Thoracic aorta (tissue), 2 donors: ENCODE results near the gene CCDC73. TPM values are rescaled to one million over a fixed set of nuclear protein-coding genes. Genes with fewer than 3 reads are reported as not detected.
"Not testable (repeated sequence)": the region's sequence is repeated elsewhere in the genome, so short reads cannot be mapped to it uniquely, and the experiment has no call there.

Experiments
- ATAC-seq: fragments of 150-250 bp; one replicate; pipeline ENCODE4 v1.8.0; 2017; ENCODE audit warnings: low read depth; ENCODE audit not compliant: insufficient number of reproducible peaks, low FRiP score
- DNase-seq: peaks from one replicate; pipeline ENCODE4 v3.0.0-alpha.2; 2020; ENCODE audit warnings: low spot score
- H3K27ac ChIP-seq, 2 donors: fragments of 200-600 bp; sonication (generic); 1 replicate in 1 of 2; 2 replicates in 1 of 2; pipeline ENCODE4 v1.5.1; 2016; ENCODE audit warnings: mild to moderate bottlenecking in 2 of 2, moderate library complexity in 2 of 2
- H3K27me3 ChIP-seq: fragments of 200-600 bp; sonication (generic); replicated peaks from 2 replicates; pipeline ENCODE4 v1.6.0; 2016; ENCODE audit warnings: mild to moderate bottlenecking; ENCODE audit not compliant: insufficient read depth
- H3K36me3 ChIP-seq: fragments of 200-600 bp; sonication (generic); one replicate; pipeline ENCODE4 v1.5.1; 2016
- H3K4me1 ChIP-seq, 2 donors: fragments of 200-600 bp; sonication (generic); 1 replicate in 1 of 2; 2 replicates in 1 of 2; pipeline versions ENCODE4 v1.5.1 to v1.6.0; 2016; ENCODE audit warnings: low read depth in 2 of 2, mild to moderate bottlenecking in 1 of 2; ENCODE audit not compliant: control insufficient read depth in 1 of 2
- H3K4me3 ChIP-seq: fragments of 200-600 bp; sonication (generic); 2 replicates; pipeline ENCODE4 v1.5.1; 2016; ENCODE audit warnings: mild to moderate bottlenecking
- H3K9me3 ChIP-seq: fragments of 200-600 bp; sonication (generic); 2 replicates; pipeline ENCODE4 v1.5.1; 2016
- total RNA-seq, 2 donors: library from RNA; depleted of rRNA; stranded (reverse); fragments of >200 nt; gene quantifications; one replicate each; pipeline versions ENCODE4 v1.1.0 to v1.2.3, GENCODE V29; 2016
- TF ChIP-seq, protein P1 (sequence below): fragments of 200-600 bp; sonication (generic); IDR thresholded peaks from one replicate; pipeline ENCODE4 v1.5.1; 2019; ENCODE audit warnings: antibody characterized with exemption

Gene CCDC73
- total RNA-seq, 2 donors from 2014 or later, result 0.28 TPM; not detected in 1

DNA sequence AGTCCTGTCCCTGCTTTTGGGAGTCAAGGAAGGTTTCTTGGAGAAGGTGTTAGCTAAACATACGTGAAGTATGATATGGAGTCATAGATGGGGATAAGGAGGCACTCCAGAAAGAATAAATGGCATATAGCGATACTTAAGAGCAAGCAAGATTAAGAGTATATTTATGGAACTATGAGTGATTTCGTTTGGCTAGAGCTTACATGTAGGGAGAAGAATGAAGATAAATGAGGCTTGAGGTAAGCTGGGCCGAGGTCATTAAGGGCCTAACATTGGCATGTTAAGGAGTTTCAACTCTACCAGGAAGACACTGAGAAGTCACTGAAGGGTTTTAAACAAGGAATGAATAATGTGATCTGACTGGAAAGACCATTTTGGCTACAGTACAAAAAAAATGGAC lies 177.6 kb downstream of the CCDC73 start:
- Histone ChIP-seq H3K36me3 (no peaks in the 10 kb centered on the region), H3K9me3 (peaks cover 4% of the 10 kb centered on the region), H3K27ac (no peak overlapping the region), H3K4me3 (no peak overlapping the region), H3K27me3 (no peaks in the 10 kb centered on the region), H3K4me1 (no peaks in the 10 kb centered on the region)
- TF ChIP-seq, protein P1, sequence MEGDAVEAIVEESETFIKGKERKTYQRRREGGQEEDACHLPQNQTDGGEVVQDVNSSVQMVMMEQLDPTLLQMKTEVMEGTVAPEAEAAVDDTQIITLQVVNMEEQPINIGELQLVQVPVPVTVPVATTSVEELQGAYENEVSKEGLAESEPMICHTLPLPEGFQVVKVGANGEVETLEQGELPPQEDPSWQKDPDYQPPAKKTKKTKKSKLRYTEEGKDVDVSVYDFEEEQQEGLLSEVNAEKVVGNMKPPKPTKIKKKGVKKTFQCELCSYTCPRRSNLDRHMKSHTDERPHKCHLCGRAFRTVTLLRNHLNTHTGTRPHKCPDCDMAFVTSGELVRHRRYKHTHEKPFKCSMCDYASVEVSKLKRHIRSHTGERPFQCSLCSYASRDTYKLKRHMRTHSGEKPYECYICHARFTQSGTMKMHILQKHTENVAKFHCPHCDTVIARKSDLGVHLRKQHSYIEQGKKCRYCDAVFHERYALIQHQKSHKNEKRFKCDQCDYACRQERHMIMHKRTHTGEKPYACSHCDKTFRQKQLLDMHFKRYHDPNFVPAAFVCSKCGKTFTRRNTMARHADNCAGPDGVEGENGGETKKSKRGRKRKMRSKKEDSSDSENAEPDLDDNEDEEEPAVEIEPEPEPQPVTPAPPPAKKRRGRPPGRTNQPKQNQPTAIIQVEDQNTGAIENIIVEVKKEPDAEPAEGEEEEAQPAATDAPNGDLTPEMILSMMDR, result no peak
- DNase-seq (no peak), ATAC-seq (no peak)

DNA sequence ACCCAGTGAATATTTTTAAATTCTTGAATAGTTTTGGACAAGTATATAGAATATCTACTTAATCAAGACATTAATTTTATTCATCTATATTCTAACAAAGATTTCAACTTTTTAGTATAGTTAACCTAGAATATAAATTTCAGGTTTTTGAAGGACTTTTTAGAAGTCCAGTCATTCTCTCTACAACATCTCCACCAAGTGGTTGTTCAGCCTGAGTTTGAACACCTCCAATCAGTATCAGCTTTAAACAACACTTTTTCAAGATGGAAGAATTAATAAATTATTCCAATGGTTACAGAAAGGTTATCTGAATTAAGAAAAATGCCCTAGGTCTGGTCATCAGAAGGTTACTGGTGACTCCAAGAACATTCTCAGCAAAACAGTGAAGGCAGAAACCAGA lies 179.0 kb downstream of the CCDC73 start:
- Histone ChIP-seq H3K9me3 (no peaks in the 10 kb centered on the region), H3K36me3 (no peaks in the 10 kb centered on the region), H3K4me1 (no peaks in the 10 kb centered on the region), H3K4me3 (no peak overlapping the region), H3K27me3 (no peaks in the 10 kb centered on the region), H3K27ac (no peak overlapping the region)
- ATAC-seq, result no peak
- no peak for DNase-seq
- TF ChIP-seq, protein P1, result no peak

DNA sequence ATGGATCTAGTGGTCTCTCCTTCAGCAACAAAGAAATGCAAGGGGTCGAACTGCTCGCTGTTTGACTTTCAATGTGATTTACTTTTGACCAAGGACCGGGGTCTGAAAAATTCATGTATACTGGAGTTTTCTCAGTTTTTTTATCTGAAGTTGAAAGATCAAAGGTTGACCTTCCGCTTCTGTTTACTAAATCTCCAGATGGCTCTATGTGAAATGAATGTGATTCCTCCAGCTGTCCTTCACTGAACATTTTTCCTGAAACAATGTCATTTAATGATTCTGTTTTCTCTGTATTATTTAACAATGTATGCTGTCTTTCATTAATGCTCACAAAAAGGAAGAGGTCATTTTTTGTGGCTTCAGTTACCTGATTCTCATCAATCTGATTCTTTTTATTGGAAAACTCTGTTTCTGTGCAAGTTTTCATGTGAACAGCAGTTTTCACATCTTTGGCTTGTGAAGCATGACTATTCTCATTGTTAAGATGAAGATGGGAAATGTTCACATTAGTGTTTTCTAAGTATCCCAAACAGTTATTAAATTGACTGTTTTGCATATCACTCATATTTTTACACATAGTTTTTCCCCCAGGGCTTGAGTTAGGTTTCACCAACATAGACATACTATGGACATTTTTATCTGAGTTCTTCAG lies 180.8 kb downstream of the CCDC73 start:
- ATAC-seq (no peak), DNase-seq (no peak)
- no peak overlapping the region for H3K27ac ChIP-seq
- no peak overlapping the region for H3K4me3 ChIP-seq
- TF ChIP-seq, protein P1, result no peak
- no peaks in the 10 kb centered on the region for H3K27me3 ChIP-seq
- no peaks in the 10 kb centered on the region for H3K9me3 ChIP-seq
- H3K4me1 ChIP-seq, result no peaks in the 10 kb centered on the region
- no peaks in the 10 kb centered on the region for H3K36me3 ChIP-seq

DNA sequence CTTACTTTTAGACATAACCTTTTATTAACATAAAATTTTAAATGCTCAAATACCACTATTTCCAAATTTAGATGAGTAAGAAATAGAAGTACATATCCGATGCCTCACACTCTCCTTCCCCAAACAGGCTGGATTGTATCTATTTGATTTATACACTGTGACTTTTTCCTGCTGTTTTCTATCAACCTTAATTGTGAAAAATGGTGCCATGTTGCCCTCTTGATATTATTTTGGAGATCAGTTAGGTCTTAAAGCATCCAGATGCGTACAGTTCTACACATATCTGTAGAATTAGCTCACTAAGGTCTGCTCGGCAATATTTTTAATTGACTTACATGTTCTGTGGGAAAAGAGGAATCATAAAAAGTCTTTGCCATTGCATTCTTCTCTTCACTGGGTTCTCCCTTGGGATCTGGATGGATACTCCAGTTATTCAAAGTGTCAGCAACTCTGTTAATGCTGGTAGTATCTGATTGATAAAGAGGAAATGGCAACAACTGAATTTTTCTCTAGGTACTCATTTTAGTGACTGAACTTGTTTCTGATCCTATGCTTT lies 183.6 kb downstream of the CCDC73 start:
- Histone ChIP-seq H3K27me3 (no peaks in the 10 kb centered on the region), H3K4me1 (no peaks in the 10 kb centered on the region), H3K27ac (no peak overlapping the region), H3K36me3 (no peaks in the 10 kb centered on the region), H3K4me3 (no peak overlapping the region), H3K9me3 (no peaks in the 10 kb centered on the region)
- DNase-seq (no peak), ATAC-seq (no peak)
- TF ChIP-seq, protein P1, result no peak

DNA sequence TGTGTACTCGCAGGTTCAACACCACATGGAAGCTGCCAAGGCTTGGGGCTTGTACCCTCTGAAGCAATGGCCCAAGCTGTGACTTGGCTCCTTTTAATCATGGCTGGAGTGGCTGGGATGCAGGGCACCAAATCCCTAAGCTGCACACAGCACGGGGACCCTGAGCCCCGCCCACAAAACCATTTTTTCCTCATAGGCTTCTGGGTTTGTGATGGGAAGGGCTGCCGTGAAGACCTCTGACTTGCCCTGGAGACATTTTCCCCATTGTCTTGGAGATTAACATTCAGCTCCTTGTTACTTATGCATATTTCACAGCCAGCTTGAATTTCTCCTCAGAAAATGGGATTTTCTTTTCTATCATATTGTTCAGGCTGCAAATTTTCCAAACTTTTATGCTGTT lies 185.6 kb downstream of the CCDC73 start:
- not testable (repeated sequence) for H3K9me3 ChIP-seq, H3K4me3 ChIP-seq, H3K4me1 ChIP-seq, H3K27ac ChIP-seq, DNase-seq, ATAC-seq, H3K27me3 ChIP-seq
- peaks cover 10% of the 10 kb centered on the region for H3K36me3 ChIP-seq

DNA sequence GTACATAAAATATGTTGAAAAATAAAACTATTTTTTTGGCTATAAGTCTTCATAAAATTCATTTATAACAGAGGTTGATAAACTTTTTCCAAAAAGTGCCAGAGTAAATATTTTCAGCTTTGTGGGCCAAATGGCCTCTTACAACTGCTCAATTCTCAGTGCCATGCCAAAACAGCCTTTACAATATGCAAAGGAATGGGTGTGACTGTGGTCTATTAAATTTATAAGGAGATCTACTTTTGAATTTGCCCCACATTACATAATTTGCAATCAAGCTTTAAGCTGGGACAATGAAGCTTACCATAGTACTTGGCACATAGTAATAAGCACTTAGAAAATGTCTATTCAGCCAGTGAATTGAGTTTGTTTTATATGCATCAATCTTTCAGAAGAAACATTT lies 188.2 kb downstream of the CCDC73 start:
- ATAC-seq (no peak), DNase-seq (no peak)
- Histone ChIP-seq H3K36me3 (peaks cover 17% of the 10 kb centered on the region), H3K4me3 (no peak overlapping the region), H3K27ac (no peak overlapping the region), H3K4me1 (peaks cover 10 to 11% of the 10 kb centered on the region in 2 donors), H3K27me3 (no peaks in the 10 kb centered on the region), H3K9me3 (no peaks in the 10 kb centered on the region)
- TF ChIP-seq, protein P1, result no peak
